Right renal pelvis (tissue), 4 donors: ENCODE data around the gene ABCC2. TPM values are rescaled to one million over a fixed set of nuclear protein-coding genes. Genes with fewer than 3 reads are reported as not detected.
"Not testable (repeated sequence)": the region's sequence is repeated elsewhere in the genome, so short reads cannot be mapped to it uniquely, and the experiment has no call there.

Experiments used
- DNase-seq, 4 donors: peaks; one replicate each; pipeline ENCODE4 v3.0.0-alpha.2; 2013; ENCODE audit warnings: low read depth in 4 of 4, low spot score in 3 of 4, missing footprints in 1 of 4
- polyA plus RNA-seq, 4 donors: library from polyadenylated mRNA; unstranded; fragments of 120-200 nt; gene quantifications; one replicate each; pipeline ENCODE4 v1.2.1, GENCODE V29; 2013; ENCODE audit not compliant: insufficient read length in 4 of 4

Gene ABCC2
- polyA plus RNA-seq, 4 donors, result 7.4 to 11.4 (median 8.9) TPM

- no peak for DNase-seq
Observed at GRCh38 chr10:99806091-99806490, 23.7 kb downstream of the ABCC2 start.

- DNase-seq, result no peak
Observed at GRCh38 chr10:99807786-99808185, 25.3 kb downstream of the ABCC2 start.

DNA sequence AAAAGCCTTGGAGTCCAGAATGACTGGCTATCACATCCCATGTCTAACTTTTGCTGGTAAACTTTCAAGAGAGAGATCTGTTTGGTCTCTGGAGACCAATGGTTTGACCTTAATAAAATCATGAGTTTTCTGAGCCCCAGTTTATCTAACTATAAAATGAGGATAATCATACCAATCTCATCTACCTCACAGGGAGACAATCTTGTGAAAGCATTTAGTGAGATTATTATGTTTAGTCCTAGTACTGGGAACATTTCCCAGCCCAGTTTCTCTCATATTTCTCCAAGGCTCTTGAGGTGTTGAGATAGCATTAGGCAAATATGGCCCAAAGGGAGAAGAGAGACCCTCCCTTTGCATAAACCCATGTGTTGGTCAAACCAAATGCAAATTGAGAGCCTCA is 25.8 kb downstream of the ABCC2 start:
- DNase-seq, result no peak

- no peak for DNase-seq
Observed at GRCh38 chr10:99809481-99809880, 27.0 kb downstream of the ABCC2 start.

DNA sequence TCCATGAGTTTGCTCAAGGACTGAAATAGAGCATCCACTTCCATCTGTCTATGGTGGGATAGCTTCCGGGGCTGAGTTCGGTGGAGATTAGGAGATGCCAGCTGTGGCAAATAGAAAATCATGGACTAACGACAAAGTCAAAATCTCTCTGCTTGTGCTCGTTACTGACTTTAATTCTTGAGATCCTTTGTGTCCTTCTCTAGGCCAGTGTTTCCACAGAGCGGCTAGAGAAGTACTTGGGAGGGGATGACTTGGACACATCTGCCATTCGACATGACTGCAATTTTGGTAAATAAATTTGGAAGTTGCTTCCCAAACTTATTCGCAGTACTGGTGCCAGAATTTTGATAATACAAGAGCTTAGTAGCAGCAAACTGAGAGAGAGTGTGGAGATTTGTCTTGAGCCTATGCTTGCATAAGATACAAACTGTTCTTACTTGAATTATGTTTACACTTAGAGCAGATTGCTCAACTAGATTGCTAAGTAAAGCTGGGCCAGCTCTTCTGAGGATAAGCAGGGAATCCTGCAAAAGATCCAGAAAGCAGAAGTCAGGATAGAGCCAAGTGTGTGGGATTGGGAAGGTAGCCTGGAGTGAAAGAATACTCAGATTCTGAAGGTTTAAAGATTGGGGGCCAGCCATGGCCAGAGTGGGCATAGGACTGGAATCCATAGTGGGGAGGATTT is 27.6 kb downstream of the ABCC2 start:
- no peak for DNase-seq

GRCh38 chr10:99812177-99812576 is 29.7 kb downstream of the ABCC2 start:
- DNase-seq, result no peak

- DNase-seq, result no peak
Observed at GRCh38 chr10:99814143-99814542, 31.7 kb downstream of the ABCC2 start.

GRCh38 chr10:99815621-99816020 is 33.2 kb downstream of the ABCC2 start:
- no peak for DNase-seq

- DNase-seq, result no peak
Observed at GRCh38 chr10:99827936-99828335, 45.5 kb downstream of the ABCC2 start.

GRCh38 chr10:99828464-99828863 is 46.0 kb downstream of the ABCC2 start:
- DNase-seq, result no peak

DNA sequence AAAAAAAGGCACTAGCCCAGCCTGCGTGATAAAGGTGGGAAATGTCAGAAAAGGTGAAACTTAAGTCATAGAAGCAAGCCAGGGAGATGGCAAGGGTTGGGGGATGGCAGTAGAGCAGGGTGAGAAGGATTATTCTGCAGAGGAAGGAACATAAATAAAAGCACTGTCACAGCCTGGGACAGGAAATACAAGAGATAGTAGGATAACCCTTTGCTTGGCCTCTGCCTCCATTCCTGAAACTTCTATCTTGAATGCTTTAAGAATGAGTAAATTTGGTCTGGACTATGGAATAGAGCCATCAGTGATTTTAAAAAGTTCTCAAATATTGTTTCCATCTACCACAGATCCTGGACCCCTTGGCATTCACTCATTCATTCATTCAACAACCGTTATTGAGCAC is 50.0 kb downstream of the ABCC2 start:
- no peak for DNase-seq

DNA sequence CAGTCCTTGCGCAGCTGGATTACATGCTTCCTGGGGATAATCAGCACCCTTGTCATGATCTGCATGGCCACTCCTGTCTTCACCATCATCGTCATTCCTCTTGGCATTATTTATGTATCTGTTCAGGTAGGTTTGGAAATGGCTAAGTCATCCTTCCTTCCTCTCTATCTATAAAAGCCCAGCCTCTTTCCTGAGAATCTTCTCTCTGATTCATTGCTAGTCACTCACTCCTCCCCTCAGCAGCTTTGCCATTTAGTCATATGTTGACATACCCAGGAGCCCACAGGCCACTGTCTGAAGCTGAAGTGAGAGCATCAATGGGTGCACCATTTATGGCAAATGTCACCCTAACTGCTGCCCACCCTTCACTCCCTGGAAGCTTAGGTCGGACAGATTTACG is 52.0 kb downstream of the ABCC2 start:
- DNase-seq, result no peak

DNA sequence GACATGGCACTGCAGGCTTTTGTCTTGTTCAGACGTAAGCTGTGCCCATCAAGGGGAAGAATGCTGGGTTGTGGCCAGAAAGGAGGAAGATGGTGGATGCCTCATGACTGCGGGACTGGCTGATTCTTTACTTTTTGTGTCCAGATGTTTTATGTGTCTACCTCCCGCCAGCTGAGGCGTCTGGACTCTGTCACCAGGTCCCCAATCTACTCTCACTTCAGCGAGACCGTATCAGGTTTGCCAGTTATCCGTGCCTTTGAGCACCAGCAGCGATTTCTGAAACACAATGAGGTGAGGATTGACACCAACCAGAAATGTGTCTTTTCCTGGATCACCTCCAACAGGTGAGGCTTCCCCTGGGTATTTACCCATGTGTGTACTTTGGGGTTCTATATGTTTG is 53.5 kb downstream of the ABCC2 start:
- DNase-seq, result no peak

DNA sequence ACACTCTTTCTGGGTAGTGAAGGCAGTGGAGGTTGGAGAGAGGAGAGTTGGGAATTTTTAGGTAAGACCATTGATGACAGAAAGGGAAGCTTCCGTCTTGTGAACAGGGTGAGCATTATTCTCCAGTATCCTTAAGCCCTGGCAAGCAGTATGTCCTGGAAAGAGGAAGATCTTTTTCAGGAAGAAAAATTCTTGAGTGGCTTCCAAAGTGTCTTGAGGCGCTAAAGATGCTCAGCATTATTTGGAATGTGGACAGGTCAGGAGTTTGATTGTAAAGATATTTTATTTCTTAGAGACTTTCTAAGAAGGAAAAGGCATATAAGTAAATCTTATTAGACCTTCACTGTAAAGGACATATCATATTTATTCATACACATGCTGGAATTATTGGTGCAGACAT is 54.3 kb downstream of the ABCC2 start:
- DNase-seq, result no peak

DNA sequence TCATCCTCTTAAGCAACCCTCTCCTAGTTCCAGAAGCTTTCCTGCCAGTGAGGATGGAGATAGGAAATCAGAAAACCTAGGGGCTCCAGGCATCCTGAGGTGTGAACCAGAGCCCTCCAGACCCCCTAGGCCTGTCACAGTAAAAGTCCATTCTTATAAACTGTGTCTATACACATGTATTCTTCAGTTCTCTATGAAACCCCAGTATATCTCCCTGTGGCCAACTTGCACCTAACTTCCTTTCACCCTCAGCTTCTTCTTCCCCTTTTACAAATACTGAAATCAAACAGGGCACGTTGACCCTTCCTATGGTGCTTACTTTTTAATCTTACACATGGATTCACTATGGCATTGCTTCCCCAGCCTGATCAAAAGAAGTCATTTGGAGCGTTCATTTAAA is 58.4 kb downstream of the ABCC2 start:
- not testable (repeated sequence) for DNase-seq

DNA sequence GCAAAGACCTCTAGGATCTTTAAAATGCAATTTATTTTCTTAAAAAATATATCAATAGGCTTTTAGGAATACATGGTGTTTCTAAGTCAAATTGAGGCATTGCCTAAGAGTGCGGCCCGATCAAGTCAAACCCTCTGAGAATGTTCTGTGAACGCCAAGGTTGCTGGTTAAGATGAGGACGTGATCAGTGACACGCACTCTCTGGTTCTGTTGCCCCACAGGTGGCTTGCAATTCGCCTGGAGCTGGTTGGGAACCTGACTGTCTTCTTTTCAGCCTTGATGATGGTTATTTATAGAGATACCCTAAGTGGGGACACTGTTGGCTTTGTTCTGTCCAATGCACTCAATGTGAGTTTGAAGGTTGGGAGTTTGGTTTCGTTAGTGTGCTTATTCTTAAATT is 59.3 kb downstream of the ABCC2 start:
- no peak for DNase-seq

DNA sequence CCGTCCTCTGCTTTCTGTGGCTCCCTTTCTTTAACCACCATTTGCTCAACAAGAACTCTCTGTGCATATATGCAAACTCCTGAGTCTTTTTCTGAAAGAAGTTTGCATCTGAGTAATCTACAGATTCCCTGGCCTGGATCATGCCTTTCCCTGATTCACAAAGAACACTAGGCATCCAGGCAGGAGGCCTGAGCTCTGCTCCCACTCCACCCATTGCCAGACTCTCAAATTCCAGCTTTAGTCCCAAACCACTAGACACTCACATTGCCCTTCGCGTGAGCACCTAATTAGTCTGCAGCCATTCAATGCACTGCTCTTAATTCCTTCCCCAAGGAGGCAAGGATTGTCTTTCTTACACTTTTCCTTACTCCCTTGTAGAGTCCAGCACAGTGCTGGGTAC is 60.9 kb downstream of the ABCC2 start:
- DNase-seq, result no peak

GRCh38 chr10:99844433-99844955 is 62.1 kb downstream of the ABCC2 start:
- no peak for DNase-seq

DNA sequence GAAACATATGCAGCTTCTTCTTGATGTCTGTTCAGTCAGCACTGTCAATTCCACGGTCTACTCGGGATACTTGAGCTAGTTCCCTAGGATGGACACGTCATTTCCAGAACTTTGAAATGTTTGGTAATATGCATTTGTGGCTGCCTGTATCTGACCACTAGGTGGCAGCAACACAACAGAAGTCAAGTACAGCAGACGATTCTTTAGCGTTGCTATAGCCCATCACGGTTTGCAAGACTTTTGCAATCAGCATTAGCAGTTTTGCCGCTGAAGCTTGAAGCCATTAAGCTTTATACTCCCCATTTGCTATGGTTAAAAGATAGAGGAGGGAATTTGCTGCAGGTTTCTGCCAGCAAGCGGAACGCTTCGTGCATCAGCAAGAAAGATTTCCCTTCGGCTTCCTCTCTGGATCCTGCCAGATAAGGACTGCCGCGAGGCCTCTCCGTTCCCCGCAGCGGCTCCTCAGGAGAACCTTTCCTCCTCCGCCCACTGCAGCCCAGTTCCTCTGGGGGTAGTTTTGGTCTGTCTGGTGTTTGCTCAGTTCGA is 63.5 kb downstream of the ABCC2 start:
- peak; percentile 68 to 84 (median 80) for DNase-seq

DNA sequence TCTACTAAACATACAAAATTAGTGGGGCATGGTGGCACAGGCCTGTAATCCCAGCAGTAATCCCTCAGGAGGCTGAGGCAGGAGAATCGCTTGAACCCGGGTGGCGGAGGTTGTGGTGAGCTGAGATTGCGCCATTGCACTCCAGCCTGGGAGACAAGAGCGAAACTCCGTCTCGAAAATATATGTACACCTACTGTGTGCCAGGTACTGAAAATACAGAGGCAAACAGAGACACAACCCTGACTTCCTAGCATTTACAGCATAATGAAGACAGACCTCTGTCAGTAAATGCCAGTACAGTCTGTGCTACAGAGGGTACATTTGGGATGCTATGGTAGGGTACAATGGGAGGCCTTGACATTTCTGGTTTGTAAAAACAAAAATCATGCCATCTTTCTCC is 66.6 kb downstream of the ABCC2 start:
- no peak for DNase-seq

DNA sequence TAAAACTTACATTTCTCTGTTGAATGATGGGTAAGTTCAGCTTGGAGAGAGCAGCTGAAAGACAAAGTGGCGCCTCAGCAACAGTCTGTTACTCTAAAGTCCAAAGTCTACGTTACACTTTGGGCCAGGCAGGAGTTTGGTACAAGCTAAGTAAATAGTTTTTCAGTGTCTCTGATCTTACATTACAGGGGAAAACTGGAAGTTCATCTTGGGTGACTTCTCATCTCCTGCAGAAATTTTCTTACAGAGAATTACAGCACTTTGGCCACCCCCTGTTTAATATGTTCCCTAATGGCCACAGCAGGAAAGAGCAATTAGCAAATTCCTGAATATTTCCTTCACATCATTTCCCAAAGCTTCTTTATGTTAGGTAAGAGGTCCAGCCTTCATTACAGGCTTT is 67.1 kb downstream of the ABCC2 start:
- DNase-seq, result no peak

DNA sequence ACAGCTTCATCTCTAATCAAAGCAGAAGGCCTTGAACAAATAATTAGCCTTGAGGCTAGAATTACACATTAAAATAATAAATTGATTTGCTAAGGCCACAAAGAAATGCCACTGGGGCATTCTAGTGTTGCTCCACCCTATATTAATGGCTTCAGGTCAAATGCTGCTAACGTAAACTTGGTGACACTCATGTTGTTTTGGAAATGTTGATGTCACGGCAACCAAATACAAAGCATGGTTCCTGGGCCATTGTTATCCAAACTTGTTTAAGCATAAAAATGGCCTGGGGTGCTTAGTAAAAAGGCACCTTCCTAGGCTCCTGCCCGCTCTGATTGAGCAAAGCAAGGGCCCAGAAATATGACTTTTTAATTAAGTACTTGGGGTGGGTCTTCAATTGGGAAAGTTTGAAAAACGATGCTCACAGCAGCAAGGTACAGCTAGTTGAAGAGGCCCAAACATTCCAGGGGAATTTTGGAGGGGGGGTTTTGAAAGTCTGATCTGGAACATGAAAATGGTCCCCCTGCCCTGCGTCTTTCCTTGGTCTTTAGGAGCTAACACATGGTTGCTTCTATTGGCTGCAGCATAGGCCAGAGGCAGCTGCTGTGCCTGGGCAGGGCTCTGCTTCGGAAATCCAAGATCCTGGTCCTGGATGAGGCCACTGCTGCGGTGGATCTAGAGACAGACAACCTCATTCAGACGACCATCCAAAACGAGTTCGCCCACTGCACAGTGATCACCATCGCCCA is 67.8 kb downstream of the ABCC2 start:
- DNase-seq, result no peak
